Stimulated activated CD8-positive, alpha-beta memory T cell treated with anti-CD3 and anti-CD28 coated beads, Interleukin-12 subunit alpha, Interleukin-12 subunit beta, amount 100 ng/mL, for 24 hours (primary cell): ENCODE measurements around the gene CHST14.

Source experiments
- DNase-seq: peaks from one replicate; pipeline ENCODE4 v3.0.0-alpha.2; 2020; ENCODE audit errors: extremely low read depth

Gene CHST14

GRCh38 chr15:40489274-40490175 lies 18.7 kb downstream of the CHST14 start:
- DNase-seq = no peak

- DNase-seq = peak; percentile 34
Observed at GRCh38 chr15:40493089-40493840, 22.5 kb downstream of the CHST14 start.

DNA sequence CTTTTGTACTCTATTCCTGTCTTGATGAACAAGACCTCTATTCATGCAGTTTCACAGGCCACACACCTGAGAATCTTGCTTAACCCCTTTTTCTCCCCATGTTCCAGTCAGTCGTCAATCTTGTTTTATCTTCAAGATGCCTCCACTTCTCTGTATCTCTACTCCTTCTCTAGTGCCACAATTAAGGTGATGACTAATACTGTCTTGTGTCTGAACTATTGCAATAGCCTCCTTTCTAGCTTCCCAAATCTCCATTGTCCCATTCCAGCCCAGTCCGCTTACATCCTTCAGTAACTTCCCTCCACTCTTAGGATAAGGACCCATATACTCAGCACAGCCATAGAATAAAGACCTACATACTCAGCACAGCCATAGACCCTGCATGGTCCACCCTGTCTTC lies 24.7 kb downstream of the CHST14 start:
- DNase-seq = no peak

DNA sequence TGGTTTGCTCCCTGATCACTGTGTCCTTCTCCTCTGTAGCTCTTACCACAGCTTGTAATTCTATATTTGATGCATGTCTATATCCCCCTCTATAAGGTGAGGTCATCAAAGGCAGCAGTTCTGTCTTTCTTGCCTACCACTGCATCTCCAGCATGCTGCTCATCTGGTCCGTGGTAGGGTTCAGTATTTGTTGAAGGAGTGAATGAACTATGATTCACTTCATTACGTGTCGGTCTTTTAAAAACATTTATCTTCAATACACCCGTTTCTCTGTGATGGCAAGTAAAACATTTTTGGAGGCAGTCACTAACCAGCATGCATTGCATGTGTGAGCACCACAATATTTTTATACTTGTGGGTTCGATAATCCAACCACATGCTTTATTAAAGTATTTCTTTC lies 27.6 kb downstream of the CHST14 start:
- no peak for DNase-seq

GRCh38 chr15:40498891-40499290 lies 28.1 kb downstream of the CHST14 start:
- no peak for DNase-seq

GRCh38 chr15:40499931-40500330 lies 29.1 kb downstream of the CHST14 start:
- DNase-seq = no peak

- DNase-seq = no peak
Observed at GRCh38 chr15:40500568-40501330, 30.0 kb downstream of the CHST14 start.

GRCh38 chr15:40501487-40501886 lies 30.7 kb downstream of the CHST14 start:
- DNase-seq = no peak

DNA sequence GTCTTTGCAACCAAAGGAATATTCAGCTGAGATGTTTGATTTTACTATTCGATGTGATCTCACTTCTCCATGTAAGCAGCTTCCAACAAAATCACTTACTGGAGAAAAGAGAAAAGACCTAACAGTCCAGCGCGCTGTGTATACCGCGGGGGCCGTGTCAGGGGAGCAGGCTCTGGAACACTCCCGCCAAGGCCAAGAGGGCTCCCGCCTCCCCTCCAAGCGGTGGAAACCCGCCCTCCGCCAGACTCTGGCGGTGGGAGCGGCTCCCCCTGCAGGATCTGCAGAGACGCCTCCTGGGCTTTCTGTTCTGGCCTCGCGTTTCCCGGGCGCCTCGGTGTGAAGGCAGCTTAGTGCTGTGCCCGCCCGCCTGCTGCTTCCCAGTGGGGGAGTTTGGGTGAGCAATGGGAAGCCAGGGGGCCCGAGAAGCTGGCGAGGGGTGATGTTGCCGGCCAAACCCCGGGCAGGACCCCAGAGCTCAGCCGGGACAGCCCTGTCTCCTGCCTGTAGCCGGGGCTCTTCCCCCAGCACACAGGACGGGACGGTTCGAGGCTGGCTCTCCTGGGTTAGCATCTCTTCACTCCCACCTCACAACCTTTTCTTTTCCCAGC lies 36.3 kb downstream of the CHST14 start:
- DNase-seq = peak; percentile 30

DNA sequence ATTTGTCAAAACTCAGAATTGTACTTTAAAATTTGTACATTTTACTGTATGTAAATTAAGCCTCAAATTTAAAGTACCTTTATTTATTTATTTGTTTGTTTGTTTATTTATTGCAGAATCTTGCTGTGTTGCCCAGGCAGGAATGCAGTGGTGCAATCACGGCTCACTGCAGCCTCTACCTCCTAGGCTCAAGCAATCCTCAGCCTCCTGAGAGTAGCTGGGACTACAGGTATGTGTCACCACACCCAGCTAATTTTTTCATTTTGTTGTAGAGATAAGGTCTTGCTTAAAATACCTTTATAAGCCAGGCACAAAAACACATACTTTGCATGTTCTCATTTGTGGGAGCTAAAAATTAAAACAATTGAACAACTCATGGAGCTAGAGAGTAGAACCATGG lies 37.4 kb downstream of the CHST14 start:
- DNase-seq = no peak

DNA sequence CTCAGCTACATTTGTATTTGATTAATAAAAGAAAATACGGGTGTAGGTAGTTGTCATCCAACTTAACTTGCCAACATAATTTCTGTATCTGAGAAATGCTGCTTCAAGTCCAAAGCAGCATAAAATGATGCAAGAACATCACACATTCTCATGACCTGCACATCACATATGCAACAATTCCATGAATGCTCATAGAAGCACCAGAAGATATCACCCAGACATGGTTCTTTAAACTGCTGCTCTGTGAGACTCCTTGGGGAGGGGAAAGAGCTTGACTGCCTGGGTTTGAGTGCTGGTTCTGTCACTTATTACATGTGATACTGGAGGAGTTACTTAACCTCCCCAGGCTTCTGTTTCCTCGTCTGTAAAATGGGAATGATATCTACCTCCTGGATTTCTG lies 39.4 kb downstream of the CHST14 start:
- no peak for DNase-seq

- DNase-seq = no peak
Observed at GRCh38 chr15:40511093-40511471, 40.3 kb downstream of the CHST14 start.

GRCh38 chr15:40511472-40512133 lies 40.8 kb downstream of the CHST14 start:
- DNase-seq = no peak

DNA sequence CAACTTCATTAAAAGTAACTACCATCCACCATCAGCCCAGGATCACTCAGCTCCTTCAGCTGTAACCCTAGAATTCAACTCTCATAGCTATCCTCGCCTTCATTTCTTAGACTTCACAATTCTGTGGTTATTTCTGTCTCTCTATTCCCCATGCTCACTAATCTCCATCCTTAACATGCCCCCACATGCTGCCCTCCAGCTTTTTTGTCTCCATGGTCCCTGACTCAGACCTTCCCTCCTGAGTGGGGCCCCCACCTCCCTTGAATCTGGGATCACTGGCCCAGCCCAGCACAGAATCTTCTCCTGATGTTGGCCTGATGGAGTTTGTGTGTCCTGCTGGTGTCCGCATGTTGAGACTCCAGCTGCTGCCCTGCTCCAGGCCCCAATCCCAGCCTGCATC lies 41.7 kb downstream of the CHST14 start:
- DNase-seq = no peak

- no peak for DNase-seq
Observed at GRCh38 chr15:40513609-40514008, 42.8 kb downstream of the CHST14 start.

GRCh38 chr15:40516322-40516721 lies 45.5 kb downstream of the CHST14 start:
- DNase-seq = no peak
